HepG2 (cell line): ENCODE results near the gene MRPL28. TPM values are rescaled to one million over a fixed set of nuclear protein-coding genes. Genes with fewer than 3 reads are reported as not detected.

Experiments
- AHR ChIP-seq: IDR thresholded peaks from 2 replicates; pipeline ENCODE4 v1.6.1; 2018; ENCODE audit warnings: missing genetic modification reagents, missing compliant biosample characterization
- CSRNP1 ChIP-seq: sonication (generic); formaldehyde crosslinking; IDR thresholded peaks from 2 replicates; pipeline ENCODE4 v1.8.1; 2023; ENCODE audit warnings: mild to moderate bottlenecking, missing genetic modification reagents
- EZH2 ChIP-seq: conservative IDR thresholded peaks from 2 replicates; pipeline ENCODE4 v1.6.1; 2012; ENCODE audit warnings: mild to moderate bottlenecking, low read depth, low read length, moderate library complexity
- FOXK1 ChIP-seq: sonication (generic); formaldehyde crosslinking; IDR thresholded peaks from 2 replicates; pipeline ENCODE4 v1.4.0; 2020; ENCODE audit warnings: low read depth, missing genetic modification reagents, borderline replicate concordance
- KDM5A ChIP-seq: fragments of 200-600 bp; sonication (generic); IDR thresholded peaks from 2 replicates; pipeline ENCODE4 v1.7.0; 2018; ENCODE audit warnings: antibody characterized with exemption, mild to moderate bottlenecking, low read length, borderline replicate concordance
- MAFF ChIP-seq: IDR thresholded peaks from 2 replicates; pipeline ENCODE4 v1.6.1; 2011; ENCODE audit warnings: low read depth, low read length, improper control_type of control experiment
- MLXIP ChIP-seq: sonication (generic); formaldehyde crosslinking; IDR thresholded peaks from 2 replicates; pipeline ENCODE4 v1.9.0; 2021; ENCODE audit warnings: missing genetic modification reagents, borderline replicate concordance
- NR3C1 ChIP-seq: sonication (generic); formaldehyde crosslinking; IDR thresholded peaks from 2 replicates; pipeline ENCODE4 v1.4.0; 2020; ENCODE audit warnings: missing genetic modification reagents
- SNAPC2 ChIP-seq: sonication (generic); formaldehyde crosslinking; IDR thresholded peaks from 2 replicates; pipeline ENCODE4 v1.8.1; 2022; ENCODE audit warnings: mild to moderate bottlenecking, missing genetic modification reagents
- TP53 ChIP-seq: sonication (generic); formaldehyde crosslinking; conservative IDR thresholded peaks from 2 replicates; pipeline ENCODE4 v1.4.0; 2020; ENCODE audit warnings: missing genetic modification reagents
- ZBTB7B ChIP-seq: sonication (generic); formaldehyde crosslinking; IDR thresholded peaks from 2 replicates; pipeline ENCODE4 v1.4.0; 2020; ENCODE audit warnings: missing genetic modification reagents
- ZNF124 ChIP-seq: sonication (generic); formaldehyde crosslinking; IDR thresholded peaks from 2 replicates; pipeline ENCODE4 v1.4.0; 2020; ENCODE audit warnings: missing genetic modification reagents
- ZNF264 ChIP-seq: sonication (generic); formaldehyde crosslinking; IDR thresholded peaks from 2 replicates; pipeline ENCODE4 v1.4.0; 2020; ENCODE audit warnings: missing genetic modification reagents
- ZNF431 ChIP-seq: sonication (generic); formaldehyde crosslinking; IDR thresholded peaks from 2 replicates; pipeline ENCODE4 v1.9.0; 2022; ENCODE audit warnings: missing genetic modification reagents, low read depth, mild to moderate bottlenecking, borderline replicate concordance
- ZNF839 ChIP-seq: sonication (generic); formaldehyde crosslinking; IDR thresholded peaks from 2 replicates; pipeline ENCODE4 v1.4.0; 2020; ENCODE audit warnings: missing genetic modification reagents, mild to moderate bottlenecking, borderline replicate concordance
- ZNF883 ChIP-seq: sonication (generic); formaldehyde crosslinking; IDR thresholded peaks from 2 replicates; pipeline ENCODE4 v1.5.1; 2020; ENCODE audit warnings: mild to moderate bottlenecking, missing genetic modification reagents; ENCODE audit errors: not compliant biosample characterization
- polyA plus RNA-seq, 8 experiments: library from polyadenylated mRNA; depleted of rRNA in 3 of 8; stranded (reverse) in 7 of 8; unstranded in 1 of 8; fragments of >200 nt; fragmentation: Illumina TruSeq in 4 of 8; extraction: Trizol in 4 of 8; gene quantifications; 2 replicates each; pipeline versions ENCODE4 v1.2.1 to v1.2.3, GENCODE V29; 2011 to 2016; ENCODE audit warnings: low read depth in 4 of 8, missing spikeins in 1 of 8, mixed read lengths in 1 of 8; ENCODE audit not compliant: insufficient read depth in 1 of 8
- total RNA-seq, 5 experiments: library from RNA; depleted of rRNA; stranded (reverse); fragments of >200 nt; fragmentation: Illumina TruSeq; extraction: Trizol; gene quantifications; 2 replicates each; pipeline ENCODE4 v1.2.3, GENCODE V29; 2016; ENCODE audit warnings: low read depth in 1 of 5
- TF ChIP-seq, protein P1 (sequence below): sonication (generic); formaldehyde crosslinking; IDR thresholded peaks from 2 replicates; pipeline ENCODE4 v1.4.0; 2020; ENCODE audit warnings: missing genetic modification reagents
- TF ChIP-seq, protein P2 (sequence below): fragments of 450-650 bp; IDR thresholded peaks from 2 replicates; pipeline ENCODE4 v1.6.1; 2017
- TF ChIP-seq, protein P3 (sequence below): sonication (generic); formaldehyde crosslinking; IDR thresholded peaks from 2 replicates; pipeline ENCODE4 v1.4.0; 2020; ENCODE audit warnings: missing genetic modification reagents; ENCODE audit errors: not compliant biosample characterization
- TF ChIP-seq, protein P4 (sequence below): sonication (generic); formaldehyde crosslinking; IDR thresholded peaks from 2 replicates; pipeline ENCODE4 v1.9.0; 2022; ENCODE audit warnings: low read depth, missing genetic modification reagents

MRPL28 gene
- total and polyA plus RNA-seq, 2 of the 13 experiments (the other 11 are each of a cell fraction or from before 2014, with no cell fraction given) = 114 to 135 TPM

DNA sequence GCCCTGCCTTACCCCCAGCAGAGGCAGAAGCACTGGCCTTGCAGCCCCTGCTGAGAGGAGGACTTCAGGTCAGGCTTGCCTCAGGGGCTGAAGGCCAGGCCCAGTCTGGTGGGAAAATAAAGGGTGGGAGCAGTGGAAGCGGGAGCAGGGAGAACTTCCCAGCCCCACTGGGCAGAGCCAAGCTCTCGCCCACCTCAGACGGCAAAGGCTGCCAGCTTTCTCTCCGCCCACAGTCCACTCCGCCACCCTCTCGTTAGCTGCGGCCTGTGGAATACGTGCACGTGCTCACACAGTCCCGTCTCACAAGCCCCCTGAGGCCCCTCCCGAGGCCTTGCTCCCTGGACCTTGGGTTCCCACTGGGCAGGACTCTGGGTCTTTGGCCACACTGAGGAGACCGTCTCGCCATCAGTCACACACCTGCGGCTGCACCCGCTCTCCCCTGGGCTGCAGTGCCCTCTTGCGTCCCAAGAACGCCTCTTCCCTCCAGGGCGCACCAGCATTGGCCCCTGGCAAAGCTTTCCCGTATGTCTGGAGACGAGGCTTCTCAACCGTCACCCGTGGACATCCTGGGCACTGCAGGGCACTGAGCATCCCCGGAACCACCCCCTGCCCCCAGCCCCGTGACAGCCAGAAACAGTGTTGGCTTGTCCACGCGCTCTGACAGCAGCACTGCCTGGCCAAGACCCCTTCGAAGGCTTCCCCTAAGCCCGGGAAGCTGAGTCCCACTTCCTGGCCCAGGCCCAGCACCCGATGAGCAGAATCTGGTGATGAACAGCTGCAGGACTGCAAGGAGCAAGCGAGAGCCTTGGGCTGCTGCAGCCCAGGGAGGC lies 8.3 kb downstream of the MRPL28 start (continued):
- no peak for TF ChIP-seq TP53 (CRISPR knock-in tag)
- TF ChIP-seq MAFF = no peak
- TF ChIP-seq, protein P1, sequence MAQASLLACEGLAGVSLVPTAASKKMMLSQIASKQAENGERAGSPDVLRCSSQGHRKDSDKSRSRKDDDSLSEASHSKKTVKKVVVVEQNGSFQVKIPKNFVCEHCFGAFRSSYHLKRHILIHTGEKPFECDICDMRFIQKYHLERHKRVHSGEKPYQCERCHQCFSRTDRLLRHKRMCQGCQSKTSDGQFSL (CRISPR knock-in tag) = no peak
- TF ChIP-seq ZNF839 (CRISPR knock-in tag) = no peak
- no peak for TF ChIP-seq ZNF883 (CRISPR knock-in tag)
- TF ChIP-seq, protein P2, sequence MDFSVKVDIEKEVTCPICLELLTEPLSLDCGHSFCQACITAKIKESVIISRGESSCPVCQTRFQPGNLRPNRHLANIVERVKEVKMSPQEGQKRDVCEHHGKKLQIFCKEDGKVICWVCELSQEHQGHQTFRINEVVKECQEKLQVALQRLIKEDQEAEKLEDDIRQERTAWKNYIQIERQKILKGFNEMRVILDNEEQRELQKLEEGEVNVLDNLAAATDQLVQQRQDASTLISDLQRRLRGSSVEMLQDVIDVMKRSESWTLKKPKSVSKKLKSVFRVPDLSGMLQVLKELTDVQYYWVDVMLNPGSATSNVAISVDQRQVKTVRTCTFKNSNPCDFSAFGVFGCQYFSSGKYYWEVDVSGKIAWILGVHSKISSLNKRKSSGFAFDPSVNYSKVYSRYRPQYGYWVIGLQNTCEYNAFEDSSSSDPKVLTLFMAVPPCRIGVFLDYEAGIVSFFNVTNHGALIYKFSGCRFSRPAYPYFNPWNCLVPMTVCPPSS = no peak
- TF ChIP-seq KDM5A = no peak
- peak; percentile 72; the same call in 1 of the 2 replicates for TF ChIP-seq ZBTB7B (CRISPR knock-in tag)
- TF ChIP-seq SNAPC2 = peak; percentile 91
- no peak for TF ChIP-seq NR3C1 (CRISPR knock-in tag)
- 0 out of 2 replicates have a peak, but pooled peaks have one; percentile 72 for TF ChIP-seq ZNF124 (CRISPR knock-in tag)
- no peak for TF ChIP-seq ZNF264 (CRISPR knock-in tag)
- TF ChIP-seq MLXIP = no peak
- no peak; the same call in 1 of the 2 replicates for TF ChIP-seq AHR (CRISPR knock-in tag)
- TF ChIP-seq EZH2 = no peak
- TF ChIP-seq CSRNP1 = peak; percentile 90
- no peak for TF ChIP-seq FOXK1
- TF ChIP-seq, protein P3, sequence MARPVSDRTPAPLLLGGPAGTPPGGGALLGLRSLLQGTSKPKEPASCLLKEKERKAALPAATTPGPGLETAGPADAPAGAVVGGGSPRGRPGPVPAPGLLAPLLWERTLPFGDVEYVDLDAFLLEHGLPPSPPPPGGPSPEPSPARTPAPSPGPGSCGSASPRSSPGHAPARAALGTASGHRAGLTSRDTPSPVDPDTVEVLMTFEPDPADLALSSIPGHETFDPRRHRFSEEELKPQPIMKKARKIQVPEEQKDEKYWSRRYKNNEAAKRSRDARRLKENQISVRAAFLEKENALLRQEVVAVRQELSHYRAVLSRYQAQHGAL = no peak
- TF ChIP-seq, protein P4, sequence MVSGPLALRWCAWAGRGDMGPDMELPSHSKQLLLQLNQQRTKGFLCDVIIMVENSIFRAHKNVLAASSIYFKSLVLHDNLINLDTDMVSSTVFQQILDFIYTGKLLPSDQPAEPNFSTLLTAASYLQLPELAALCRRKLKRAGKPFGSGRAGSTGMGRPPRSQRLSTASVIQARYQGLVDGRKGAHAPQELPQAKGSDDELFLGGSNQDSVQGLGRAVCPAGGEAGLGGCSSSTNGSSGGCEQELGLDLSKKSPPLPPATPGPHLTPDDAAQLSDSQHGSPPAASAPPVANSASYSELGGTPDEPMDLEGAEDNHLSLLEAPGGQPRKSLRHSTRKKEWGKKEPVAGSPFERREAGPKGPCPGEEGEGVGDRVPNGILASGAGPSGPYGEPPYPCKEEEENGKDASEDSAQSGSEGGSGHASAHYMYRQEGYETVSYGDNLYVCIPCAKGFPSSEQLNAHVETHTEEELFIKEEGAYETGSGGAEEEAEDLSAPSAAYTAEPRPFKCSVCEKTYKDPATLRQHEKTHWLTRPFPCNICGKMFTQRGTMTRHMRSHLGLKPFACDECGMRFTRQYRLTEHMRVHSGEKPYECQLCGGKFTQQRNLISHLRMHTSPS (CRISPR knock-in tag) = peak; percentile 96; the same call in 1 of the 2 replicates
- peak; percentile 81; the same call in 1 of the 2 replicates for TF ChIP-seq ZNF431 (CRISPR knock-in tag)
